Esophagus muscularis mucosa (tissue), 3 donors: ENCODE results near the gene TJP1.

Source experiments
- POLR2A ChIP-seq: fragments of 450-650 bp; IDR thresholded peaks from one replicate; pipeline ENCODE4 v1.6.1; 2017; ENCODE audit warnings: antibody characterized with exemption, moderate library complexity, mild to moderate bottlenecking, low read depth
- POLR2AphosphoS5 ChIP-seq, 2 donors: sonication (generic); formaldehyde crosslinking; IDR thresholded peaks; one replicate each; pipeline ENCODE4 v1.6.1; 2017; ENCODE audit warnings: antibody characterized with exemption in 2 of 2
- TF ChIP-seq, protein P1 (sequence below), 3 experiments: fragments of 200-600 bp in 2 of 3; fragments of 450-650 bp in 1 of 3; sonication (generic) in 2 of 3; IDR thresholded peaks; one replicate each; pipeline ENCODE4 v1.5.1; 2017 to 2019; ENCODE audit warnings: antibody characterized with exemption in 3 of 3, mild to moderate bottlenecking in 2 of 3, moderate library complexity in 1 of 3

DNA sequence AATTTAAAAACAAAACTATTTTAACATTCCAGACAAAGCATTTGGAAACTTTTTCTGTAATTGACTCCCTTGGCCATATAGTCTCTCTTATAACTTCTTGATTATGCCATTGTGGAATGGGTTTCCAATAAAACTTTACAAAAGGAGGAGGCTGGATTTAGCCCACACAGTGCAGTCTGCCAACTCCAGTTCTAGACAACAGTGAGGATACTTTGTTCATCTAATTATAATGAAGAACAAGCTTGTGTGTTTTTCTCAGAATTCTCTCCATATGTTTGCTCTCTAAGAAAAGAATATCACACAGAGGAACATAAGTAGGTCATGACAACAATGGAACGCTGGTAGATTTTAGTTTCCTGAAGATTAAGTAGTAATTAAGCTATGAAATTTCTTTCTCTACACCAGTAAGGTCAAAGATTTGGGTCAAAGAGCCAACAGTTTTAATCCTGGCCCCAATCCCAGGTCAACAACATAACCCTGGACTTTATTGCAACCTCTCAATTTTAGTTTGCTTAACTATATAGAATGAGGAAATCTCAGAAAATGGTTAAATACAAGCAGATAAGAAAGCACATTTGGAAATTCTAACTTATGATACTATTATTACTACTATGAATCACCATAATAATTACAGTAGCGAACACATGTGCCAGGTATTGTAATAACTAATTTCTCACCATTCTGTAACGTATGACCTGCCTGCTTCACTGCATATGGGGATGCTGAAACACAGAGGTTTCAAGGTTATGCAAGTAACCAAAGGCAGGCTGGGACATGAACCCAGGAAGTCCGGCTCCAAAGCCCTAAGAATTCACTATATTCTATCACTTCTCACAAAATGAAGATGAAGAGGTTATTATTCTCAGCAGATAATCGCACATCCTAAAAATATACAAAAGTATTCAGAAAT lies 65.7 kb downstream of the TJP1 start:
- TF ChIP-seq, protein P1, sequence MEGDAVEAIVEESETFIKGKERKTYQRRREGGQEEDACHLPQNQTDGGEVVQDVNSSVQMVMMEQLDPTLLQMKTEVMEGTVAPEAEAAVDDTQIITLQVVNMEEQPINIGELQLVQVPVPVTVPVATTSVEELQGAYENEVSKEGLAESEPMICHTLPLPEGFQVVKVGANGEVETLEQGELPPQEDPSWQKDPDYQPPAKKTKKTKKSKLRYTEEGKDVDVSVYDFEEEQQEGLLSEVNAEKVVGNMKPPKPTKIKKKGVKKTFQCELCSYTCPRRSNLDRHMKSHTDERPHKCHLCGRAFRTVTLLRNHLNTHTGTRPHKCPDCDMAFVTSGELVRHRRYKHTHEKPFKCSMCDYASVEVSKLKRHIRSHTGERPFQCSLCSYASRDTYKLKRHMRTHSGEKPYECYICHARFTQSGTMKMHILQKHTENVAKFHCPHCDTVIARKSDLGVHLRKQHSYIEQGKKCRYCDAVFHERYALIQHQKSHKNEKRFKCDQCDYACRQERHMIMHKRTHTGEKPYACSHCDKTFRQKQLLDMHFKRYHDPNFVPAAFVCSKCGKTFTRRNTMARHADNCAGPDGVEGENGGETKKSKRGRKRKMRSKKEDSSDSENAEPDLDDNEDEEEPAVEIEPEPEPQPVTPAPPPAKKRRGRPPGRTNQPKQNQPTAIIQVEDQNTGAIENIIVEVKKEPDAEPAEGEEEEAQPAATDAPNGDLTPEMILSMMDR (IDR thresholded peaks at IDR 0.05) = no peak
- TF ChIP-seq POLR2AphosphoS5 (IDR thresholded peaks at IDR 0.05) = no peak
- TF ChIP-seq POLR2A = no peak
